Thyroid gland (tissue), 4 donors: ENCODE measurements around the gene PGLYRP3. TPM values are rescaled to one million over a fixed set of nuclear protein-coding genes. Genes with fewer than 3 reads are reported as not detected.

Source experiments
- DNase-seq, 2 donors: peaks; one replicate each; pipeline ENCODE4 v3.0.0-alpha.2; 2019
- H3K27ac ChIP-seq, 3 donors: fragments of 200-600 bp; sonication (generic); 1 replicate in 2 of 3; 2 replicates in 1 of 3; pipeline ENCODE4 v1.5.1; 2016 to 2019; ENCODE audit warnings: mild to moderate bottlenecking in 1 of 3, moderate library complexity in 1 of 3
- H3K27me3 ChIP-seq: fragments of 200-600 bp; sonication (generic); one replicate; pipeline ENCODE4 v1.5.1; 2019
- H3K36me3 ChIP-seq, 2 donors: fragments of 200-600 bp; sonication (generic); one replicate each; pipeline ENCODE4 v1.5.1; 2016 to 2019
- H3K4me1 ChIP-seq, 2 donors: fragments of 200-600 bp; sonication (generic); one replicate each; pipeline ENCODE4 v1.5.1; 2017 to 2019
- H3K4me3 ChIP-seq, 3 donors: fragments of 200-600 bp; sonication (generic); replicated peaks in 1 of 3; 1 replicate in 2 of 3; 2 replicates in 1 of 3; pipeline ENCODE4 v1.5.1; 2016; ENCODE audit warnings: mild to moderate bottlenecking in 1 of 3
- H3K9me3 ChIP-seq: fragments of 200-600 bp; sonication (generic); one replicate; pipeline ENCODE4 v1.5.1; 2017
- CTCF ChIP-seq, 6 experiments: fragments of 200-600 bp in 3 of 6; fragments of 450-650 bp in 3 of 6; sonication (generic) in 3 of 6; IDR thresholded peaks; one replicate each; pipeline ENCODE4 v1.5.1; 2016 to 2019; ENCODE audit warnings: antibody characterized with exemption in 6 of 6, mild to moderate bottlenecking in 2 of 6, inconsistent platforms in 1 of 6, moderate library complexity in 1 of 6
- POLR2A ChIP-seq, 2 donors: fragments of 450-650 bp; IDR thresholded peaks; one replicate each; pipeline ENCODE4 v1.6.1; 2017; ENCODE audit warnings: antibody characterized with exemption in 2 of 2, mild to moderate bottlenecking in 2 of 2, moderate library complexity in 1 of 2
- WGBS, 2 donors: methylation state at CpG; one replicate each; pipeline ENCODE4 v1.1.5; 2017; 5-methylcytosine and 5-hydroxymethylcytosine counted together
- intact Hi-C: fragments of 100-400 bp; cut with DNase I; formaldehyde crosslinking; loops from one replicate; pipeline ENCODE4 v1.15.1; 2023
- total RNA-seq, 4 donors: library from RNA; depleted of rRNA; stranded (reverse); fragments of >200 nt; gene quantifications; one replicate each; pipeline ENCODE4 v1.2.3, GENCODE V29; 2016

The PGLYRP3 gene
- total RNA-seq, 4 donors from 2014 or later: not detected

DNA sequence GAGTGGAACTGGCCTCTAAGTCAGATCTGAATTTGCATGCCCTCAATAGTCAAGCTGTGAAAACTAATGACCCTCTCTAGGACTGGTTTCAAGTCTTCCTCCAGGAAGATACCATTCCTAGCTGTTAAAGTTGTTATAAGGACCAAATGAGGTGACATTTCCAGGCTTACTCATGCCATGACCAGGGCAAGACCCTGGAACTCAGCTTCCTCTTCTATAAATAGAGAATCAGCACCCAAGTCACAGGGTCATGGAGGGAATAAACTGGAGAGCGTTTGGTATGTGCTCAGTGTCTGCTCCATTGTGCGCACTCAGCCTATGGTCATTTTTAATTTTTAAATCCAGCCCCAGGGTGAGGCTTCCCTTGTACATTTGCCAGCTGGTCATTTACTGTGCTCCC, 47.4 kb upstream of the PGLYRP3 start:
- H3K4me3 ChIP-seq: no peak overlapping the region
- no peaks in the 10 kb centered on the region for H3K4me1 ChIP-seq
- H3K27ac ChIP-seq: no peak overlapping the region
- no peaks in the 10 kb centered on the region for H3K36me3 ChIP-seq
- TF ChIP-seq CTCF (IDR thresholded peaks at IDR 0.05): no peak
- TF ChIP-seq POLR2A (IDR thresholded peaks at IDR 0.05): no peak
- WGBS, 2 donors: 87 to 89% methylated on average over 2 of the region's 2 CpGs
- H3K27me3 ChIP-seq: no peaks in the 10 kb centered on the region
- intact Hi-C loops: no loop called here
- H3K9me3 ChIP-seq: no peaks in the 10 kb centered on the region
- DNase-seq: no peak

DNA sequence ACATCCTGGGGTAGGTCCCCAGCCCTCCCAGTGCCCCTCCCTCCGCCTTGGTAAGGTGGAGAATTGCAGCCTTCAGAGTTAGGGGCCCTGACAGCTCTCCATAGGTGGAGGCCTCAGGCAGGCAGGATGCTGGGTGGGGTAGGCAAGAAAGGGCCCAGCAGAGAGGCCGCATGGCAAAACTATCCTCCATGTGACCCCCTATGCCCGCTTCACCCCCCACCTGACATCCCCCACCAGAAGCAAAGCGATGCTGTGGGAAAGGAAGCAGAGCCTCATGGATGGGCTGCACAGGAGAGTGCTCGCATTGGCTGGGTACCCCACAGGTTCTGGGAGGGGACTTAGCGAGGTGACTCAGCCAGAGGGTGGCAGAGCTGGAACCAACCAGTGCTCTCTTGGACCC, 46.5 kb upstream of the PGLYRP3 start:
- Histone ChIP-seq H3K4me3 (no peak overlapping the region), H3K9me3 (no peaks in the 10 kb centered on the region), H3K36me3 (no peaks in the 10 kb centered on the region), H3K4me1 (no peaks in the 10 kb centered on the region), H3K27me3 (no peaks in the 10 kb centered on the region), H3K27ac (no peak overlapping the region)
- TF ChIP-seq CTCF (IDR thresholded peaks at IDR 0.05): no peak
- TF ChIP-seq POLR2A (IDR thresholded peaks at IDR 0.05): no peak
- 83 to 95% methylated on average over 5 to 6 of the region's 6 CpGs for WGBS, 2 donors
- DNase-seq: no peak
- intact Hi-C loops: no loop called here

DNA sequence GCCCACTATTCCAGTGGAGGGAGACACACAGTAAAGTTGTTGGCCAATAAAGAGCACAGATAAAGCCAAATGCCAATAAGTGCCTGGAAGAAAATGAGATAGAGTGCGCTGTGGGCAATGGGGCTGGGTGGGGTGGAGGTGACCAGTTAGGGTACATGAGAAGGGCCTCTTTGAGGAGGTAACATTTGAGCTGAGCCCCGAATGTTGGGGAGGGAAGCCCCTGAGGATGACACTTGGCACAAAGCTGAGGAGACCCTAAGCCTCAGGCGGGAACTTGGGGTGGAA, 45.9 kb upstream of the PGLYRP3 start:
- TF ChIP-seq POLR2A (IDR thresholded peaks at IDR 0.05): no peak
- no peak for TF ChIP-seq CTCF (IDR thresholded peaks at IDR 0.05)
- no peak for DNase-seq
- Histone ChIP-seq H3K27ac (no peak overlapping the region), H3K4me3 (no peak overlapping the region), H3K27me3 (no peaks in the 10 kb centered on the region), H3K4me1 (no peaks in the 10 kb centered on the region), H3K36me3 (no peaks in the 10 kb centered on the region), H3K9me3 (no peaks in the 10 kb centered on the region)
- intact Hi-C loops: no loop called here
- 82 to 89% methylated on average over 3 of the region's 3 CpGs for WGBS, 2 donors

GRCh38 chr1:153357853-153358690, 45.3 kb upstream of the PGLYRP3 start, which contains the start of gene S100A9:
Gene S100A9 (plus strand): TSS chr1:153357854. CDS start chr1:153358284, 430 bp downstream.
- WGBS, 2 donors: 82 to 88% methylated on average over 11 of the region's 11 CpGs
- intact Hi-C loops: no loop called here
- TF ChIP-seq CTCF (IDR thresholded peaks at IDR 0.05): no peak
- TF ChIP-seq POLR2A (IDR thresholded peaks at IDR 0.05): no peak

DNA sequence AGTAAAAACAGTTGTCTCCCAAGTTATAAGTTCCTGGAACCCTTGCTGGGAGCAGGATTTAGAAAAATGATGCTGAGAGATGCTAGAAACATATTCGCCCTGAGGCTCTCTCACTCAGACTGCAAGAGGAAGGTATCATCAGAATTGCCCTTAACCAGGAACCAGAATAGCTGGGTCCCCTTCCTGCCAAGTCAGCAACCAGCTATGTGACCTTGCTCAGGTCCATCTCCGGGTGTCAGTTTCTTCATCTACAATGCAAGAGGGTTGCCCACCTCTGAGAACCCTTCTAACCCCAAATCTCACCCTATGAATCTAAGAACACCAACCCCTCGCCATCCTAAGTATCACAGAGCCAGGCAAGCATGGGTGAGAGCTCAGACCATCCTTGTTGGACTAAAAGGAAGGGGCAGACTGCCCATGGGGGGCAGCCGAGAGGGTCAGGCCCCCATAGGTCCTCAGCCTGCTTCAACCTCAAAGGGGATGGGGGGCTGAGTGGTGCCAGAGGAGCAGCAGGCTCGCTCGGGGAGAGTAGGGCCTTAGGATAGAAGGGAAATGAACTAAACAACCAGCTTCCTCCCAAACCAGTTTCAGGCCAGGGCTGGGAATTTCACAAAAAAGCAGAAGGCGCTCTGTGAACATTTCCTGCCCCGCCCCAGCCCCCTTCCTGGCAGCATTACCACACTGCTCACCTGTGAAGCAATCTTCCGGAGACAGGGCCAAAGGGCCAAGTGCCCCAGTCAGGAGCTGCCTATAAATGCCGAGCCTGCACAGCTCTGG, 44.5 kb upstream of the PGLYRP3 start:
- TF ChIP-seq CTCF (IDR thresholded peaks at IDR 0.05): no peak
- TF ChIP-seq POLR2A (IDR thresholded peaks at IDR 0.05): no peak
- H3K4me3 ChIP-seq: no peak overlapping the region
- intact Hi-C loops: no loop called here
- H3K9me3 ChIP-seq: no peaks in the 10 kb centered on the region
- no peaks in the 10 kb centered on the region for H3K36me3 ChIP-seq
- 58 to 73% methylated on average over 10 of the region's 10 CpGs for WGBS, 2 donors
- H3K4me1 ChIP-seq: no peaks in the 10 kb centered on the region
- DNase-seq: peak; percentile 15 to 23
- H3K27me3 ChIP-seq: no peaks in the 10 kb centered on the region
- no peak overlapping the region for H3K27ac ChIP-seq

More at GRCh38 chr1:153357853-153358690, 45.3 kb upstream of the PGLYRP3 start, which contains the start of gene S100A9:
- no peak within 1 kb of the TSS for H3K4me3 ChIP-seq
- no peak for DNase-seq
- no peaks in the 10 kb centered on the region for H3K27me3 ChIP-seq
- H3K27ac ChIP-seq: no peak within 1 kb of the TSS
- H3K9me3 ChIP-seq: no peaks in the 10 kb centered on the region
- H3K36me3 ChIP-seq: no peaks in the 10 kb centered on the region
- no peaks in the 10 kb centered on the region for H3K4me1 ChIP-seq
